ENCODE data around the gene CDH4. TPM values are rescaled to one million over a fixed set of nuclear protein-coding genes. Genes with fewer than 3 reads are reported as not detected.

The CDH4 gene
- total RNA-seq, 1 experiment from 2014 or later, result not detected

- no peaks in the 10 kb centered on the region for H4K20me1 ChIP-seq (ENCODE audit: insufficient read depth)
- H3K4me1 ChIP-seq (replicated peaks; ENCODE audit: insufficient read depth), result no peaks in the 10 kb centered on the region
- CTCF ChIA-PET, result no interaction called here
- no peaks in the 10 kb centered on the region for H3K79me2 ChIP-seq (ENCODE audit: low read depth)
- POLR2A ChIA-PET (ENCODE audit: unreplicated experiment), result no interaction called here
- H3K9me2 ChIP-seq (ENCODE audit: insufficient read depth), result no peaks in the 10 kb centered on the region
- H3K9me3 ChIP-seq (ENCODE audit: insufficient read depth, low read depth), result no peaks in the 10 kb centered on the region
- no peak overlapping the region for H3K4me3 ChIP-seq
- H3K27ac ChIP-seq, result no peak overlapping the region
- H3K36me3 ChIP-seq (ENCODE audit: low read depth), result no peaks in the 10 kb centered on the region
- no TSS peak for BruUV-seq (replicated peaks)
- TF ChIP-seq CTCF (conservative IDR thresholded peaks at IDR 0.05), result no peak
- TF ChIP-seq EZH2 (IDR thresholded peaks at IDR 0.05; ENCODE audit: low read depth), result no peak
- no peak overlapping the region for H2AFZ ChIP-seq
- no peaks in the 10 kb centered on the region for H3F3A ChIP-seq (ENCODE audit: insufficient read depth, low read depth)
- intact Hi-C loops (cut with micrococcal nuclease; ENCODE audit: unreplicated experiment), result no loop called here
- no peak for DNase-seq
- H3K27me3 ChIP-seq (ENCODE audit: insufficient read depth, low read depth), result 0 out of 2 replicates have a peak, but pooled peaks cover 9% of the 10 kb centered on the region
- no peak overlapping the region for H3K4me2 ChIP-seq
Observed at GRCh38 chr20:61966492-61967244, 714.6 kb downstream of the CDH4 start.

- ChIA-PET CTCF (no interaction called here), POLR2A (ENCODE audit: unreplicated experiment) (no interaction called here)
- intact Hi-C loops (cut with micrococcal nuclease; ENCODE audit: unreplicated experiment), result no loop called here
- Histone ChIP-seq H3K9me2 (ENCODE audit: insufficient read depth) (no peaks in the 10 kb centered on the region), H3K4me1 (replicated peaks; ENCODE audit: insufficient read depth) (no peaks in the 10 kb centered on the region), H3K27ac (no peak overlapping the region), H3K4me2 (no peak overlapping the region), H4K20me1 (ENCODE audit: insufficient read depth) (no peaks in the 10 kb centered on the region), H2AFZ (no peak overlapping the region), H3K9me3 (ENCODE audit: insufficient read depth, low read depth) (no peaks in the 10 kb centered on the region), H3K36me3 (ENCODE audit: low read depth) (no peaks in the 10 kb centered on the region), H3K27me3 (ENCODE audit: insufficient read depth, low read depth) (0 out of 2 replicates have a peak, but pooled peaks cover 2% of the 10 kb centered on the region), H3K4me3 (no peak overlapping the region), H3K79me2 (ENCODE audit: low read depth) (no peaks in the 10 kb centered on the region), H3F3A (ENCODE audit: insufficient read depth, low read depth) (no peaks in the 10 kb centered on the region)
- DNase-seq, result no peak
- no TSS peak for BruUV-seq (replicated peaks)
- TF ChIP-seq CTCF (conservative IDR thresholded peaks at IDR 0.05) (no peak), EZH2 (IDR thresholded peaks at IDR 0.05; ENCODE audit: low read depth) (no peak)
Observed at GRCh38 chr20:61967300-61967699, 715.2 kb downstream of the CDH4 start.

GRCh38 chr20:61968036-61968810, 716.2 kb downstream of the CDH4 start:
- no peak for TF ChIP-seq EZH2 (IDR thresholded peaks at IDR 0.05; ENCODE audit: low read depth)
- no peak for TF ChIP-seq CTCF (conservative IDR thresholded peaks at IDR 0.05)
- Histone ChIP-seq H3K4me1 (replicated peaks; ENCODE audit: insufficient read depth) (no peaks in the 10 kb centered on the region), H2AFZ (no peak overlapping the region), H3K27ac (no peak overlapping the region), H3K4me3 (no peak overlapping the region), H3K4me2 (no peak overlapping the region), H4K20me1 (ENCODE audit: insufficient read depth) (no peaks in the 10 kb centered on the region), H3F3A (ENCODE audit: insufficient read depth, low read depth) (no peaks in the 10 kb centered on the region), H3K9me3 (ENCODE audit: insufficient read depth, low read depth) (no peaks in the 10 kb centered on the region), H3K27me3 (ENCODE audit: insufficient read depth, low read depth) (no peaks in the 10 kb centered on the region), H3K9me2 (ENCODE audit: insufficient read depth) (no peaks in the 10 kb centered on the region), H3K36me3 (ENCODE audit: low read depth) (no peaks in the 10 kb centered on the region), H3K79me2 (ENCODE audit: low read depth) (no peaks in the 10 kb centered on the region)
- ChIA-PET POLR2A (ENCODE audit: unreplicated experiment) (no interaction called here), CTCF (no interaction called here)
- DNase-seq, result peak in 1 of 2 experiments; percentile 31
- intact Hi-C loops (cut with micrococcal nuclease; ENCODE audit: unreplicated experiment), result no loop called here
- BruUV-seq (replicated peaks), result no TSS peak
